RWPE1 (cell line): ENCODE measurements around the gene SEMA5A.

ENCODE experiments used
- CTCF ChIA-PET: fragments of 350-600 bp; sonication (Branson Sonifier 250); formaldehyde crosslinking; extraction: SDS; loops from one replicate; lab custom pipeline; 2021; lab: Yijun Ruan, JAX
- POLR2A ChIA-PET: fragments of 400-600 bp; formaldehyde crosslinking; extraction: SDS; loops from one replicate; lab custom pipeline; 2020; ENCODE audit warnings: antibody characterized with exemption; ENCODE audit not compliant: low non-redundant PET; lab: Yijun Ruan, JAX
- DNase-seq: peaks from one replicate; pipeline ENCODE4 v3.0.0; 2012; ENCODE audit warnings: low spot score
- H3K27ac ChIP-seq: fragments of 450-650 bp; 2 replicates; pipeline ENCODE4 v1.5.1; 2017
- CTCF ChIP-seq: fragments of 450-650 bp; conservative IDR thresholded peaks from 2 replicates; pipeline ENCODE4 v1.5.1; 2017; ENCODE audit warnings: low read depth, mild to moderate bottlenecking

Gene SEMA5A

GRCh38 chr5:9239626-9240025 is 306.2 kb downstream of the SEMA5A start:
- no peak for DNase-seq
- no peak for TF ChIP-seq CTCF
- CTCF ChIA-PET = no interaction called here
- H3K27ac ChIP-seq = no peak overlapping the region
- POLR2A ChIA-PET = no interaction called here

- DNase-seq = no peak
- CTCF ChIA-PET = no interaction called here
- TF ChIP-seq CTCF = no peak
- POLR2A ChIA-PET = no interaction called here
- H3K27ac ChIP-seq = no peak overlapping the region
Measured at GRCh38 chr5:9239071-9239470, 306.8 kb downstream of the SEMA5A start.

- DNase-seq = no peak
- no peak overlapping the region for H3K27ac ChIP-seq
- ChIA-PET POLR2A (no interaction called here), CTCF (interaction anchor here (0.7 kb wide), 2 partner anchors 112 to 311 kb away, joined by 3 read pairs; no protein-coding TSS in a partner anchor)
- TF ChIP-seq CTCF = no peak
Measured at GRCh38 chr5:9233712-9234111, 312.2 kb downstream of the SEMA5A start.

GRCh38 chr5:9233035-9233434 is 312.8 kb downstream of the SEMA5A start:
- TF ChIP-seq CTCF = no peak
- H3K27ac ChIP-seq = no peak overlapping the region
- CTCF ChIA-PET = interaction anchor here (0.7 kb wide), 1 partner anchor 796 kb away, joined by 4 read pairs; no protein-coding TSS in a partner anchor
- POLR2A ChIA-PET = no interaction called here
- DNase-seq = no peak

- no peak for DNase-seq
- no peak for TF ChIP-seq CTCF
- CTCF ChIA-PET = no interaction called here
- POLR2A ChIA-PET = no interaction called here
- no peak overlapping the region for H3K27ac ChIP-seq
Measured at GRCh38 chr5:9231842-9232241, 314.0 kb downstream of the SEMA5A start.

- ChIA-PET CTCF (no interaction called here), POLR2A (no interaction called here)
- no peak for DNase-seq
- no peak for TF ChIP-seq CTCF
- H3K27ac ChIP-seq = no peak overlapping the region
Measured at GRCh38 chr5:9230355-9230754, 315.5 kb downstream of the SEMA5A start.
